Measurements from ENCODE around the gene PILRA.

The PILRA gene

GRCh38 chr7:100394077-100394476 lies 20.8 kb downstream of the PILRA start:
- Histone ChIP-seq H3K36me3 (ENCODE audit: insufficient read depth, low read length) (no peaks in the 10 kb centered on the region), H3K9me3 (ENCODE audit: low read length) (no peaks in the 10 kb centered on the region), H2AFZ (ENCODE audit: low read depth, low read length) (no peak overlapping the region), H3K4me1 (ENCODE audit: insufficient read depth, low read length) (peaks cover 7% of the 10 kb centered on the region), H3K27me3 (ENCODE audit: insufficient read depth, low read length) (no peaks in the 10 kb centered on the region), H3K4me3 (ENCODE audit: low read length) (no peak overlapping the region)

GRCh38 chr7:100396421-100396982 lies 23.2 kb downstream of the PILRA start:
- Histone ChIP-seq H3K4me3 (ENCODE audit: low read length) (no peak overlapping the region), H3K36me3 (ENCODE audit: insufficient read depth, low read length) (no peaks in the 10 kb centered on the region), H3K4me1 (ENCODE audit: insufficient read depth, low read length) (peaks cover 7% of the 10 kb centered on the region), H3K27me3 (ENCODE audit: insufficient read depth, low read length) (no peaks in the 10 kb centered on the region), H3K9me3 (ENCODE audit: low read length) (no peaks in the 10 kb centered on the region), H2AFZ (ENCODE audit: low read depth, low read length) (no peak overlapping the region)

- Histone ChIP-seq H3K27me3 (ENCODE audit: insufficient read depth, low read length) (no peaks in the 10 kb centered on the region), H3K4me3 (ENCODE audit: low read length) (no peak overlapping the region), H3K9me3 (ENCODE audit: low read length) (no peaks in the 10 kb centered on the region), H3K4me1 (ENCODE audit: insufficient read depth, low read length) (peaks cover 7% of the 10 kb centered on the region), H3K36me3 (ENCODE audit: insufficient read depth, low read length) (no peaks in the 10 kb centered on the region), H2AFZ (ENCODE audit: low read depth, low read length) (no peak overlapping the region)
Observed at GRCh38 chr7:100397315-100398081, 24.2 kb downstream of the PILRA start.

- Histone ChIP-seq H2AFZ (ENCODE audit: low read depth, low read length) (no peak overlapping the region), H3K4me3 (ENCODE audit: low read length) (no peak overlapping the region), H3K27me3 (ENCODE audit: insufficient read depth, low read length) (no peaks in the 10 kb centered on the region), H3K36me3 (ENCODE audit: insufficient read depth, low read length) (no peaks in the 10 kb centered on the region), H3K9me3 (ENCODE audit: low read length) (no peaks in the 10 kb centered on the region), H3K4me1 (ENCODE audit: insufficient read depth, low read length) (peaks cover 7% of the 10 kb centered on the region)
Observed at GRCh38 chr7:100398239-100398638, 25.0 kb downstream of the PILRA start.

GRCh38 chr7:100400041-100400440 lies 26.8 kb downstream of the PILRA start:
- Histone ChIP-seq H3K4me1 (ENCODE audit: insufficient read depth, low read length) (peaks cover 7% of the 10 kb centered on the region), H3K9me3 (ENCODE audit: low read length) (no peaks in the 10 kb centered on the region), H2AFZ (ENCODE audit: low read depth, low read length) (no peak overlapping the region), H3K4me3 (ENCODE audit: low read length) (no peak overlapping the region), H3K36me3 (ENCODE audit: insufficient read depth, low read length) (no peaks in the 10 kb centered on the region), H3K27me3 (ENCODE audit: insufficient read depth, low read length) (no peaks in the 10 kb centered on the region)

- no peak overlapping the region for H2AFZ ChIP-seq (ENCODE audit: low read depth, low read length)
- H3K36me3 ChIP-seq (ENCODE audit: insufficient read depth, low read length): no peaks in the 10 kb centered on the region
- no peak overlapping the region for H3K4me3 ChIP-seq (ENCODE audit: low read length)
- H3K4me1 ChIP-seq (ENCODE audit: insufficient read depth, low read length): peaks cover 7% of the 10 kb centered on the region
- H3K9me3 ChIP-seq (ENCODE audit: low read length): no peaks in the 10 kb centered on the region
- no peaks in the 10 kb centered on the region for H3K27me3 ChIP-seq (ENCODE audit: insufficient read depth, low read length)
Observed at GRCh38 chr7:100400656-100401055, 27.4 kb downstream of the PILRA start.

- no peaks in the 10 kb centered on the region for H3K27me3 ChIP-seq (ENCODE audit: insufficient read depth, low read length)
- peaks cover 7% of the 10 kb centered on the region for H3K4me1 ChIP-seq (ENCODE audit: insufficient read depth, low read length)
- H3K36me3 ChIP-seq (ENCODE audit: insufficient read depth, low read length): no peaks in the 10 kb centered on the region
- no peak overlapping the region for H3K4me3 ChIP-seq (ENCODE audit: low read length)
- H2AFZ ChIP-seq (ENCODE audit: low read depth, low read length): no peak overlapping the region
- H3K9me3 ChIP-seq (ENCODE audit: low read length): no peaks in the 10 kb centered on the region
Observed at GRCh38 chr7:100401811-100402210, 28.5 kb downstream of the PILRA start.

GRCh38 chr7:100402241-100402640 lies 29.0 kb downstream of the PILRA start:
- Histone ChIP-seq H3K4me3 (ENCODE audit: low read length) (no peak overlapping the region), H3K4me1 (ENCODE audit: insufficient read depth, low read length) (peaks cover 7% of the 10 kb centered on the region), H3K9me3 (ENCODE audit: low read length) (no peaks in the 10 kb centered on the region), H3K36me3 (ENCODE audit: insufficient read depth, low read length) (no peaks in the 10 kb centered on the region), H2AFZ (ENCODE audit: low read depth, low read length) (no peak overlapping the region), H3K27me3 (ENCODE audit: insufficient read depth, low read length) (no peaks in the 10 kb centered on the region)

- H3K27me3 ChIP-seq (ENCODE audit: insufficient read depth, low read length): no peaks in the 10 kb centered on the region
- H2AFZ ChIP-seq (ENCODE audit: low read depth, low read length): no peak overlapping the region
- no peaks in the 10 kb centered on the region for H3K9me3 ChIP-seq (ENCODE audit: low read length)
- H3K36me3 ChIP-seq (ENCODE audit: insufficient read depth, low read length): no peaks in the 10 kb centered on the region
- H3K4me1 ChIP-seq (ENCODE audit: insufficient read depth, low read length): no peaks in the 10 kb centered on the region
- no peak overlapping the region for H3K4me3 ChIP-seq (ENCODE audit: low read length)
Observed at GRCh38 chr7:100406767-100407166, 33.5 kb downstream of the PILRA start.

- H3K4me3 ChIP-seq (ENCODE audit: low read length): no peak overlapping the region
- H2AFZ ChIP-seq (ENCODE audit: low read depth, low read length): no peak overlapping the region
- no peaks in the 10 kb centered on the region for H3K27me3 ChIP-seq (ENCODE audit: insufficient read depth, low read length)
- no peaks in the 10 kb centered on the region for H3K36me3 ChIP-seq (ENCODE audit: insufficient read depth, low read length)
- no peaks in the 10 kb centered on the region for H3K9me3 ChIP-seq (ENCODE audit: low read length)
- no peaks in the 10 kb centered on the region for H3K4me1 ChIP-seq (ENCODE audit: insufficient read depth, low read length)
Observed at GRCh38 chr7:100407285-100408180, 34.2 kb downstream of the PILRA start.

- Histone ChIP-seq H3K27me3 (ENCODE audit: insufficient read depth, low read length) (no peaks in the 10 kb centered on the region), H2AFZ (ENCODE audit: low read depth, low read length) (no peak overlapping the region), H3K4me3 (ENCODE audit: low read length) (no peak overlapping the region), H3K36me3 (ENCODE audit: insufficient read depth, low read length) (no peaks in the 10 kb centered on the region), H3K9me3 (ENCODE audit: low read length) (no peaks in the 10 kb centered on the region), H3K4me1 (ENCODE audit: insufficient read depth, low read length) (peaks cover 5% of the 10 kb centered on the region)
Observed at GRCh38 chr7:100411101-100411500, 37.8 kb downstream of the PILRA start.

GRCh38 chr7:100413346-100413745 lies 40.1 kb downstream of the PILRA start:
- no peaks in the 10 kb centered on the region for H3K9me3 ChIP-seq (ENCODE audit: low read length)
- H3K4me1 ChIP-seq (ENCODE audit: insufficient read depth, low read length): peaks cover 5% of the 10 kb centered on the region
- no peak overlapping the region for H2AFZ ChIP-seq (ENCODE audit: low read depth, low read length)
- no peaks in the 10 kb centered on the region for H3K27me3 ChIP-seq (ENCODE audit: insufficient read depth, low read length)
- H3K4me3 ChIP-seq (ENCODE audit: low read length): no peak overlapping the region
- no peaks in the 10 kb centered on the region for H3K36me3 ChIP-seq (ENCODE audit: insufficient read depth, low read length)

- H3K9me3 ChIP-seq (ENCODE audit: low read length): no peaks in the 10 kb centered on the region
- H3K27me3 ChIP-seq (ENCODE audit: insufficient read depth, low read length): no peaks in the 10 kb centered on the region
- no peak overlapping the region for H3K4me3 ChIP-seq (ENCODE audit: low read length)
- H3K4me1 ChIP-seq (ENCODE audit: insufficient read depth, low read length): peaks cover 5% of the 10 kb centered on the region
- H2AFZ ChIP-seq (ENCODE audit: low read depth, low read length): no peak overlapping the region
- no peaks in the 10 kb centered on the region for H3K36me3 ChIP-seq (ENCODE audit: insufficient read depth, low read length)
Observed at GRCh38 chr7:100413889-100414288, 40.6 kb downstream of the PILRA start.

Data from neuron (in vitro differentiated cells).